Mesendoderm (in vitro differentiated cells): ENCODE measurements around the gene BCCIP.

Experiments used
- DNase-seq: peaks from one replicate; pipeline ENCODE4 v3.0.0; 2013
- H2AK5ac ChIP-seq: 2 replicates; pipeline ENCODE4 v1.6.1; 2013; ENCODE audit warnings: low read length, inconsistent platforms
- H2BK120ac ChIP-seq: 2 replicates; pipeline ENCODE4 v1.6.1; 2013; ENCODE audit warnings: low read depth, mild to moderate bottlenecking, low read length, moderate library complexity, mixed read lengths
- H2BK15ac ChIP-seq: replicated peaks from 2 replicates; pipeline ENCODE4 v1.6.1; 2013; ENCODE audit warnings: low read depth, mild to moderate bottlenecking, moderate library complexity
- H2BK5ac ChIP-seq: 2 replicates; pipeline ENCODE4 v1.6.1; 2013; ENCODE audit warnings: low read length, inconsistent platforms
- H3K18ac ChIP-seq: 2 replicates; pipeline ENCODE4 v1.6.1; 2013; ENCODE audit warnings: mild to moderate bottlenecking, low read length, mixed read lengths
- H3K23ac ChIP-seq: one replicate; pipeline ENCODE4 v1.6.1; 2013; ENCODE audit warnings: low read length
- H3K27ac ChIP-seq: 2 replicates; pipeline ENCODE4 v1.5.1; 2013; ENCODE audit warnings: low read depth, mild to moderate bottlenecking, inconsistent platforms, low read length, moderate library complexity
- H3K27me3 ChIP-seq: 2 replicates; pipeline ENCODE4 v1.6.1; 2013; ENCODE audit warnings: low read length, control low read depth, mild to moderate bottlenecking, inconsistent platforms; ENCODE audit not compliant: insufficient read depth, poor library complexity
- H3K36me3 ChIP-seq: 2 replicates; pipeline ENCODE4 v1.6.1; 2013; ENCODE audit warnings: low read length, inconsistent platforms; ENCODE audit not compliant: control insufficient read depth, insufficient read depth
- H3K4ac ChIP-seq: one replicate; pipeline ENCODE4 v1.6.1; 2013; ENCODE audit warnings: low read depth, mild to moderate bottlenecking, low read length, moderate library complexity
- H3K4me1 ChIP-seq: 2 replicates; pipeline ENCODE4 v1.6.1; 2013; ENCODE audit warnings: low read depth, low read length, inconsistent platforms; ENCODE audit not compliant: control insufficient read depth
- H3K4me2 ChIP-seq: 2 replicates; pipeline ENCODE4 v1.6.1; 2013; ENCODE audit warnings: low read length
- H3K4me3 ChIP-seq: 2 replicates; pipeline ENCODE4 v1.5.1; 2013; ENCODE audit warnings: mild to moderate bottlenecking, low read length
- H3K56ac ChIP-seq: one replicate; pipeline ENCODE4 v1.6.1; 2013; ENCODE audit warnings: low read length
- H3K79me1 ChIP-seq: 2 replicates; pipeline ENCODE4 v1.6.1; 2013; ENCODE audit warnings: low read length, inconsistent platforms
- H3K79me2 ChIP-seq: 2 replicates; pipeline ENCODE4 v1.6.1; 2013; ENCODE audit warnings: mild to moderate bottlenecking, low read length; ENCODE audit not compliant: control insufficient read depth, insufficient read depth
- H3K9ac ChIP-seq: 2 replicates; pipeline ENCODE4 v1.6.1; 2013; ENCODE audit warnings: low read length, inconsistent platforms
- H4K5ac ChIP-seq: one replicate; pipeline ENCODE4 v1.6.1; 2013; ENCODE audit warnings: low read length
- H4K8ac ChIP-seq: one replicate; pipeline ENCODE4 v1.6.1; 2013; ENCODE audit warnings: low read depth, mild to moderate bottlenecking, control low read depth, low read length, moderate library complexity
- WGBS: extraction: QIAGEN DNeasy Blood & Tissue Kit; methylation state at CpG from one replicate; pipeline ENCODE4 v1.1.7; 2013; ENCODE audit warnings: low lambda C conversion rate, missing lambda C conversion rate; ENCODE audit not compliant: insufficient coverage; ENCODE audit errors: extremely low coverage; 5-methylcytosine and 5-hydroxymethylcytosine counted together

Gene BCCIP

GRCh38 chr10:125783957-125784356 lies 39.4 kb upstream of the BCCIP start:
- Histone ChIP-seq H3K36me3 (no peaks in the 10 kb centered on the region), H3K79me2 (no peaks in the 10 kb centered on the region), H3K79me1 (no peaks in the 10 kb centered on the region), H3K4me1 (no peaks in the 10 kb centered on the region), H2BK5ac (no peak overlapping the region), H3K9ac (no peak overlapping the region), H3K18ac (no peak overlapping the region), H3K27ac (no peak overlapping the region), H2BK15ac (no peak overlapping the region), H2AK5ac (no peak overlapping the region), H2BK120ac (no peak overlapping the region), H3K56ac (no peak overlapping the region), H3K4me3 (no peak overlapping the region), H3K4me2 (no peak overlapping the region), H4K8ac (no peak overlapping the region), H4K5ac (no peak overlapping the region), H3K27me3 (no peaks in the 10 kb centered on the region), H3K23ac (no peak overlapping the region), H3K4ac (no peak overlapping the region)
- WGBS: no CpG with 5 or more reads among the region's 6 CpGs
- DNase-seq: no peak

- Histone ChIP-seq H2AK5ac (no peak overlapping the region), H3K4ac (no peak overlapping the region), H3K36me3 (no peaks in the 10 kb centered on the region), H3K9ac (no peak overlapping the region), H2BK5ac (no peak overlapping the region), H2BK120ac (no peak overlapping the region), H3K79me1 (no peaks in the 10 kb centered on the region), H4K8ac (no peak overlapping the region), H3K27me3 (no peaks in the 10 kb centered on the region), H4K5ac (no peak overlapping the region), H3K18ac (no peak overlapping the region), H3K56ac (no peak overlapping the region), H3K79me2 (no peaks in the 10 kb centered on the region), H3K4me1 (no peaks in the 10 kb centered on the region), H3K4me2 (no peak overlapping the region), H3K27ac (no peak overlapping the region), H3K4me3 (no peak overlapping the region), H3K23ac (no peak overlapping the region), H2BK15ac (no peak overlapping the region)
- WGBS: no CpG with 5 or more reads among the region's 9 CpGs
- no peak for DNase-seq
Observed at GRCh38 chr10:125785791-125786190, 37.6 kb upstream of the BCCIP start.

GRCh38 chr10:125788156-125789034 lies 35.0 kb upstream of the BCCIP start:
- Histone ChIP-seq H3K79me1 (no peaks in the 10 kb centered on the region), H3K18ac (no peak overlapping the region), H2AK5ac (no peak overlapping the region), H3K4ac (no peak overlapping the region), H3K4me1 (no peaks in the 10 kb centered on the region), H3K79me2 (no peaks in the 10 kb centered on the region), H2BK15ac (no peak overlapping the region), H3K36me3 (no peaks in the 10 kb centered on the region), H3K27ac (no peak overlapping the region), H4K5ac (no peak overlapping the region), H4K8ac (no peak overlapping the region), H2BK5ac (no peak overlapping the region), H3K23ac (no peak overlapping the region), H3K9ac (no peak overlapping the region), H3K27me3 (no peaks in the 10 kb centered on the region), H3K4me3 (no peak overlapping the region), H3K56ac (no peak overlapping the region), H3K4me2 (no peak overlapping the region), H2BK120ac (no peak overlapping the region)
- no peak for DNase-seq
- no CpG with 5 or more reads among the region's 17 CpGs for WGBS

- Histone ChIP-seq H3K36me3 (peaks cover 2% of the 10 kb centered on the region), H3K23ac (no peak overlapping the region), H3K79me2 (no peaks in the 10 kb centered on the region), H3K4ac (no peak overlapping the region), H2BK15ac (no peak overlapping the region), H2BK5ac (no peak overlapping the region), H3K9ac (no peak overlapping the region), H3K4me3 (no peak overlapping the region), H3K79me1 (no peaks in the 10 kb centered on the region), H4K5ac (no peak overlapping the region), H3K56ac (no peak overlapping the region), H3K18ac (no peak overlapping the region), H3K4me1 (no peaks in the 10 kb centered on the region), H4K8ac (no peak overlapping the region), H3K27ac (no peak overlapping the region), H2BK120ac (no peak overlapping the region), H3K27me3 (no peaks in the 10 kb centered on the region), H2AK5ac (no peak overlapping the region), H3K4me2 (no peak overlapping the region)
- no CpG with 5 or more reads among the region's 14 CpGs for WGBS
- no peak for DNase-seq
Observed at GRCh38 chr10:125792342-125793300, 30.7 kb upstream of the BCCIP start.

GRCh38 chr10:125795128-125795527 lies 28.2 kb upstream of the BCCIP start:
- DNase-seq: no peak
- no peak overlapping the region for H3K18ac ChIP-seq
- no peak overlapping the region for H3K23ac ChIP-seq
- no peak overlapping the region for H3K4me3 ChIP-seq
- H3K4ac ChIP-seq: no peak overlapping the region
- H3K79me2 ChIP-seq: no peaks in the 10 kb centered on the region
- WGBS: no CpG with 5 or more reads among the region's 2 CpGs
- H2BK120ac ChIP-seq: no peak overlapping the region
- H3K79me1 ChIP-seq: no peaks in the 10 kb centered on the region
- H4K5ac ChIP-seq: no peak overlapping the region
- H3K4me2 ChIP-seq: no peak overlapping the region
- no peaks in the 10 kb centered on the region for H3K4me1 ChIP-seq
- no peak overlapping the region for H2AK5ac ChIP-seq
- peaks cover 2% of the 10 kb centered on the region for H3K36me3 ChIP-seq
- no peak overlapping the region for H3K27ac ChIP-seq
- H4K8ac ChIP-seq: no peak overlapping the region
- no peak overlapping the region for H3K56ac ChIP-seq
- H2BK15ac ChIP-seq: no peak overlapping the region
- H3K27me3 ChIP-seq: no peaks in the 10 kb centered on the region
- H3K9ac ChIP-seq: no peak overlapping the region
- H2BK5ac ChIP-seq: no peak overlapping the region
